T follicular helper cell (primary cell): Measurements from ENCODE around the gene CSNK1D.
"Not testable (repeated sequence)": the region's sequence is repeated elsewhere in the genome, so short reads cannot be mapped to it uniquely, and the experiment has no call there.

ENCODE experiments used
- DNase-seq: peaks from one replicate; pipeline ENCODE4 v3.0.0-alpha.2; 2020; ENCODE audit warnings: low read depth

The CSNK1D gene

GRCh38 chr17:82193050-82193449 is 80.5 kb downstream of the CSNK1D start:
- not testable (repeated sequence) for DNase-seq
